GM19239 (cell line): ENCODE measurements around the gene OMA1.
"Not testable (repeated sequence)": the region's sequence is repeated elsewhere in the genome, so short reads cannot be mapped to it uniquely, and the experiment has no call there.

Experiments used
- DNase-seq: peaks from one replicate; pipeline ENCODE4 v3.0.0; 2011; ENCODE audit warnings: low spot score; ENCODE audit not compliant: insufficient read length
- FAIRE-seq: peaks from 2 replicates; lab custom pipeline; 2011; peaks lifted over from hg19 to GRCh38; lab: Jason Lieb, UNC

OMA1 gene

DNA sequence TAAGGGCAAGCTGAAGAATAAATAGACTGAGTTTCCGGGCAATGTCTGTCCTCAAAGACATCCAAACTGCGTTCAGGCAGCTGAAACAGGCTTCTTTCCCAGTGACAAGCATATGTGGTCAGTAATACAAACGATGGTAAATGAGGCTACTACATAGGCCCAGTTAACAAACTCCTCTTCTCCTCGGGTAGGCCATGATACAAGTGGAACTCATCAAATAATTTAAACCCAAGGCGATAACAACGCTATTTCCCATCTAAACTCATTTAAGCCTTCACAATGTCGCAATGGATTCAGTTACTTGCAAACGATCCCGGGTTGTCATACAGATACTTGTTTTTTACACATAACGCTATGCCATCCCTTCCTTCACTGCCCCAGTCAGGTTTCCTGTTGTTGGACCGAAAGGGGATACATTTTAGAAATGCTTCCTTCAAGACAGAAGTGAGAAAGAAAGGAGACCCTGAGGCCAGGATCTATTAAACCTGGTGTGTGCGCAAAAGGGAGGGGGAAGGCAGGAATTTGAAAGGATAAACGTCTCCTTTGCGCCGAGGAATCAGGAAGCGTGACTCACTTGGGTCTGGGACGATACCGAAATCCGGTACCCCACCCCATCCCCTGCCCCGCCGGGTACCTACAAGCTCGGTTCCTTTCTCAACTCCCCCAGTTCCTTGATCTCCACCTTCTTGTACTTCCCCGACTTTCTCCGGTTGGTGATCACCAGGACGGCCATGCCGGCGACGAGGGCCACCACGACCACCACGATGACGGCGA lies 29.2 kb upstream of the OMA1 start:
- DNase-seq = no peak
- no peak for FAIRE-seq

DNA sequence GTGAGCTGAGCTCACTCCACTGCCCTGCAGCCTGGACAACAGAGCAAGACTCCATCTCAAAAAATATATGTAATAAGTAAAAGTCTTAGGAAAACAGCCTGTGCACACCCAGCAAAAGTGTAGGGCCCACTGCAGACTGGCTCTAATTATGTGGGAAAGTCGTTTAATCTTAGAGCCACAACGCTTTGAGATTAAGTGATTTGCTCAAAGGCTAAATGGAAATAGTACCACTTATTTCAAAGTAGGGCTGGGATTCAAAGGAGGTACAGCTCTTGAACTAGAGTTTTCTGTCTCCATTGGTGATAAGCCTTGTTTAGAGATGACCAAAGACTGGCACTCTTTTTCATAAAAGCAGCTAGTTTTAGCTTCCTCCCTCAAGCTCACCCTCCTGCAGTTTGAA lies 28.3 kb upstream of the OMA1 start:
- FAIRE-seq (no peak), DNase-seq (no peak)

DNA sequence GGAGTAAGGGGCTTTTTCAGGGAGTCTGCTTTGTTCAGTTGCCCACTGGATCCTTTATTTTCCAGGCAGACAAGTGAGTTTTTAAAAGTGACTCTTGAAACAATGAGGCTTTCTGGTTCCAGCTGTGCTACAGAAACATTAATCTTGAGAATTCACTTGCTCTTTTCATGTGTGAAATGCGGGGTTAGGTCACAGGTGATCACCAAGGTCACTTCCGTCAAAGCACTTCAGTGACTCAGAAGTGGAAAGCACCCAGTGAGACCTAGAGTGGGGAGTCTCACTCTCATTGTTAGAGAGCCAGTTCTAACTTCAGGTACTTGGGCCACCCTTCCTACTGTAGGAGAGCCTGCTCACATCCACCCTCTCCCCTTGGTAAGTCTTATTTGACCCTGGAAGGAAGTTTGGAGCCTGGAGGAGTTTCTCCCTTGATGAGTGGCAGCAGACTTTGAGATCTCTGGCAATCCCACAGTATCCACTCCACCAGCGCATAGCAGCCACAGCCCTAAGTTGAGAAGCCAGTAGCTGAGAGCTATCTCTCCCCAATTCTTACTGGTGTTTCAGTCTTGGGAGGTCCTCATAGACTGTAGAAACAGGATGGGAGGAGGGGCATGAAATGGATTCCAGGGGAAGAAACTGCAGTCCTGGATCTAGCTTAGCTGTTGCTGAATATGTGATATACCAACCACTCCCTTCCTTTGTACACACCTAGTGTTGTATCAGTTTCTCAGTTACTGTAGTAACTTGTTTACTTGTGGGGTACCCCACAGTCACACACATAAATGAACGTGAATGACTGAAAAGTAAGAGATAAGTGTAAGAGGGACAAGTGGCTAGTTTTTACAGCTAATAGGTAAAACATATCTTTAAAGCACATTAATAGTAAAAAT lies 27.4 kb upstream of the OMA1 start:
- FAIRE-seq = peak; percentile 99
- DNase-seq = peak; percentile 61

DNA sequence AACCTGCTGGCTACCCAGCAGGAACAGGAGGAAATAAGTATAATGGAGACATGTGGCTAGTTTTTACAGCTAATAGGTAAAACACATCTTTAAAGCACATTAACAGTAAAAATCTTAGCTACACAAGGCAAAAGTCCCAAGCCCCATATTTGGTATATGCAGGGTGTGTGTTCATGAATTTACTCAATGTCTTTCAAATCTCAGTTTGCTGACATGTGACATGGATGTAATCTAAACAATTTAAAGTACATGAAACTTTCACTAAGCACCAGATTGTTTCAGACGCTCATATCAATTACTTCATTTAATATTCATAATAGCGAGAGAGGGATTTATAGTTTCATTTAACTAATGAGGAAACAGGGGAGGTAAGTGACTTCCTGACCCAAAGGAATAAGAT lies 26.6 kb upstream of the OMA1 start:
- DNase-seq = no peak
- no peak for FAIRE-seq

DNA sequence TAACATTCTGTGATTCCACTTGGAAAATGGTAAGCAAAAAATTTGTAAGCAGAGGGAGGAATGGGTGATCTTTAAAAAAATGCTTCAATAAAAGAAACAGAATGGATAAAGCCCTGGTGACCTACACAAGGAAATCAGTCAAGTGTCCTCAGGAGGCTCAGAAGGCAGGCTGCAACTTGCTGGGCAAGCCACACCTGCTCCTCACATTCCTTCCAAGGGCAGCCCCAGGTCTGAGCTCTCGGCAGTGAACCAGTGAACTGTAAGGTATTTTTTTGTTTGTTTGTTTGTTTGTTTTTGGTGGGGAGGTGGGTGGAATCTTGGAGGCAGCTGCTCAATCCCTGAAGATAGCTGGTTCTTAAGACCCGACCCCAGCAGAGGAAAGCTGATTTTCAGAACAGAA lies 26.2 kb upstream of the OMA1 start:
- no peak for FAIRE-seq
- DNase-seq = no peak

DNA sequence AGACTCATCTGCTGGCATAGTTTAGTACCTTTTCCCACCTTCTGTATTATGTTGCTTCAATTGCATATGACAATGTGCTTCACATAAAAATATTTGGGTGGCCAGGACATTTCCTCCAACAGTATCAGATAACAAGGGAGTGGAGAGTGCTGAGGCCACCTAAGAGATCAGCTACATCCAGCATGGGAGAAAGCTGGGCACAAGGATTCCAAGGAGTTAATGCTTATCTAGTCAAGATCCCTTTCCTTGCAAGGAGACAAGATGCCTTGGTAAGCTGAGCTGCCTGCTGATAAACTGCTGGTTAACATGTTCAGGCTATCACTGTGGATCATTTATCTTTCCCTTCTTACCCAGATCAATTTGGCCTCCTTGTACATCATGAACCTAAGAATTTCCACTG lies 25.1 kb upstream of the OMA1 start:
- FAIRE-seq (no peak), DNase-seq (no peak)

DNA sequence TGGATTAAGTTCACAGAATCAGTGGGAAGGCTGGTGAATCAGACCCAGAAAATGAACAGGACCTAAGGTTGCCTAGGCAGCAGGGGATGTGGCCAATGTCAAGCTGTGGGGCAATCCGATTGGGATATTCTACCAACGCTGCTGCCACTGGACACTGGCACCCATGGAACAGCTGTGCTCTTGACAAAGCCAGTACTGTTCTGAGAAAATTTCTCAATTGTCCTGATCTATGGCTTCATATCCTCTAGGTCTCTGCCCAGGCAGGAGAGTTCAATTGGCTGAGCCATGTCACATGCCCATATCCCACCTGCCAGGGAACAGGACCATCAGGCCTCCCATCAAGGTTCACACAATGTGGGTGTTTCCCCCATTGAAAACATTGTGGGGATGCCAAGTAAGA lies 24.3 kb upstream of the OMA1 start:
- DNase-seq = no peak
- FAIRE-seq = no peak

DNA sequence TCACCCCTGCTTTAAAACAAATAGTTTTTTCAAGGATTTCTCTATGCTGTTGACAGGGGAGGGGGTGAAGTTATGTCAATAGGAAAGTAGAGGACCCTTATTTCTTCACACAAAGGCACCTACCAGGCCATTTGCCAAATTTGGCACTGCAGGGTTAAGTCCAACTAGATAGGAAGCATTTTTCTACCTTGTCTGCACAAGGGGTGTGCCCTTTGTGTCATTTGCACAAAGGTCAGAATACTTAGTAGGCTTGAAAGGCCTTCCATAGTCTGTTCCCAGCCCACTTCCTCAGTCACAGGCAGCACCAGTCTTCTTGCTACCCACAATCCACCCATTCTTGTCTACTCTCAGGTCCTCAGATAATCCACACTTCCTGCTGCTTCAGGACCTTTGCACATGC lies 23.6 kb upstream of the OMA1 start:
- no peak for DNase-seq
- no peak for FAIRE-seq

DNA sequence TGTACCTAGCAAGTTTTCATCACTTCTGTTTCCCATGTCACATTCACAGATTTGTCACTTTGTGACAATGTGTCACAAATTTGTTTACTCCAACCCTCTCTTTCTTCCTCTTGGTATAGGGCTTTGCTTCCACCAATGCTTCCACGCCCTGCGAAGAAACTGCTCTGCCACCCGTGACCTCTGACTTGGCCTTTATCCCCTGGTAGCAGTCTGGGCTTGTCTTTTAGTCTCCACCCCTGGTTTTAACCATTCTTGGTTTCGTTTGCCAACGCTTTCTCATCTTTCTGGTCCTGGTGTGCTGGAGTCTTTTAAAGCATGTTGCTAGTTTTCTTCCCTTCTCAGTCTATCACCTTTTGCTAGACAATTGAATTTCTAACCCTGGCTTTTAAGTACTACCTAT lies 22.4 kb upstream of the OMA1 start:
- no peak for FAIRE-seq
- DNase-seq = no peak

DNA sequence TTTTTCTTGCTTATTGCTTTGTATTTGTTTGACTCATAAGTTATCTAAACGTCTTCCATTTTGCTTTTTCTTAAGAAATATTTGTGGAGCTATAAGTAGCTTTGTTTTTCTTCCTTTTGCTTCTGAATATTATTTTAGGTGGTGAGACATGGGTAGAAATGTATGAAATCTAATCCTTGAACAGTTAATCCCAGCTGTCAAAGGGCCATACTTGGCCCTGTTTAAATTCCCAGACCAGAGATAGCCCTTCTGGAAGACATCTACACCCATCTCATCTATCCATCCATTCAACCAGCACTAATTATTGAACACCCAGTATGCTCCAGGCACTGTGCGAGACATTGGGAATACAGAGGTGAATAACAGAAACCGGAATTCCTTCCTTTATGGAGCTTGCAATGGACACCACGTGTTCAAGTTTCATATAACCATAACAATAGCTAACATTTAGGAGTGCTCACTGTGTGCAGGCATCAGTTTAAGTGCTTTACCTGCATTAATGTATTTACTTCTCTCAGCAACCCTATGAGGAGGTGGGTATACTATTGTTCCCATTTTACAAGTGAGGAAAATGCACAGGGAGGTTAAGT lies 21.8 kb upstream of the OMA1 start:
- FAIRE-seq = no peak
- no peak for DNase-seq

DNA sequence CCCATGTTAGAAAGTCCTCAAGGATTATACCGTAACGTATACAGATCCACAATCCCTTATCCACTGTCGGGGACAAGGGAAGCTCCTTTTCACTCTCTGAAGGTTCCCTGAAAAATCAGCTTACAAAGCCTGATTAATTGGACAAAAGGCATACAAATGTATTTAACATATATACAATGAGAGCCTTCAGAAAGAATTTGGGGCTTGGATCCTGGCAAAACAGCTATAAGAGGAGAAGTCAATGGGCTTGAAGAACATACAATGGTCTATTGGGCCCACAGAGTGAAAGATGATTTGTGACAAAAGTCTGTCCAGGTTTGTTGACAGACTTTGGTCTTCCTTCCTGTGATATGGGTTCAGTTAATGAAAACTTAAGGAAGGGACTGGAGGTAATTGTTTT lies 19.8 kb upstream of the OMA1 start:
- no peak for FAIRE-seq
- no peak for DNase-seq

DNA sequence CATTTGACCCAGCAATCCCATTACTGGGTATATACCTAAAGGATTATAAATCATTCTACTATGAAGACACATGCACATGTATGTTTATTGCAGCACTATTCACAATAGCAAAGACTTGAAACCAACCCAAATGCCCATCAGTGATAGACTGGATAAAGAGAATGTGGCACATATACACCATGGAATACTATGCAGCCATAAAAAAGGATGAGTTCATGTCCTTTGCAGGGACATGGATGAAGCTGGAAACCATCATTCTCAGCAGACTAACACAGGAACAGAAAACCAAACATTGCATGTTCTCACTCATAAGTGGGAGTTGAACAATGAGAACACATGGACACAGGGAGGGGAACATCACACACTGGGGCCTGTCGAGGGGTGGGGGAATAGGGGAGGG lies 17.2 kb upstream of the OMA1 start:
- FAIRE-seq = not testable (repeated sequence)

DNA sequence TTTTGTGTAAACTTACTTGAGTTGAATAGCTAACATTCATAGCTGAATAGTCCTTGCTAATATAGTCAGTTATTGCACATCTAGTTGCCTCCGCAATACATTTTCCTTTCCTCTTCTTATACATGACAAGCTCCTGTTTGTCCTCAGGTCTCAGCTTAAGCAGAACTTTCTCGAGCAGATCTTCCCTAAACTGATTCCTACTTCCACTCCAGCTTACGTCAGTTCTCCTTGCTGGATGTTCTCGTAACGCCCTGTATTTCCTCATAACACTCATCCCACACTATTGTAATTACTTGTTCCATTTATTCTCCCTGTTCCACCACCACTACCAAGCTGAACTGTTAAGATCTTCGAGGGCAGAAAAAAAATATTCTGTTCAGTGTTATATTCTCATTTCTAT lies 15.1 kb upstream of the OMA1 start:
- FAIRE-seq (no peak), DNase-seq (no peak)

More for the DNA sequence above, 17.2 kb upstream of the OMA1 start:
- DNase-seq = not testable (repeated sequence)

DNA sequence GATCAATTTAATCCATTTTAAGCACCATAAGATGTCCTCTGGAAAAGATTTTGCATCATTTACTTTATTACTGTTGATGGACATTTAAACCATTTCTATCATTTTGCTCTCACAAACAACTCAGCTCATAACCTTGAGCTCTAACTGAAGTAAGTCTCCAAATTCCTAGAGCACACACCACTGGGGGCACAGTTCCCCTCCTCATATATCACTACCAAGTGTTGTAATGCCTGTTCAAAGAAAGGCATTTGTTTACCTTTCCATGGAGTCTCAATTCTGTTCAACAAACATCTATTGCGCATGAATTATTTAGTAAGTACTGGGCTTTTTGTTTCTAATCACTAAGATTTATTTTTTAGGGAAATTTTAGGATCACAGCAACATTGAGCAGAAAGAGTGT lies 8.9 kb upstream of the OMA1 start:
- FAIRE-seq (no peak), DNase-seq (no peak)

DNA sequence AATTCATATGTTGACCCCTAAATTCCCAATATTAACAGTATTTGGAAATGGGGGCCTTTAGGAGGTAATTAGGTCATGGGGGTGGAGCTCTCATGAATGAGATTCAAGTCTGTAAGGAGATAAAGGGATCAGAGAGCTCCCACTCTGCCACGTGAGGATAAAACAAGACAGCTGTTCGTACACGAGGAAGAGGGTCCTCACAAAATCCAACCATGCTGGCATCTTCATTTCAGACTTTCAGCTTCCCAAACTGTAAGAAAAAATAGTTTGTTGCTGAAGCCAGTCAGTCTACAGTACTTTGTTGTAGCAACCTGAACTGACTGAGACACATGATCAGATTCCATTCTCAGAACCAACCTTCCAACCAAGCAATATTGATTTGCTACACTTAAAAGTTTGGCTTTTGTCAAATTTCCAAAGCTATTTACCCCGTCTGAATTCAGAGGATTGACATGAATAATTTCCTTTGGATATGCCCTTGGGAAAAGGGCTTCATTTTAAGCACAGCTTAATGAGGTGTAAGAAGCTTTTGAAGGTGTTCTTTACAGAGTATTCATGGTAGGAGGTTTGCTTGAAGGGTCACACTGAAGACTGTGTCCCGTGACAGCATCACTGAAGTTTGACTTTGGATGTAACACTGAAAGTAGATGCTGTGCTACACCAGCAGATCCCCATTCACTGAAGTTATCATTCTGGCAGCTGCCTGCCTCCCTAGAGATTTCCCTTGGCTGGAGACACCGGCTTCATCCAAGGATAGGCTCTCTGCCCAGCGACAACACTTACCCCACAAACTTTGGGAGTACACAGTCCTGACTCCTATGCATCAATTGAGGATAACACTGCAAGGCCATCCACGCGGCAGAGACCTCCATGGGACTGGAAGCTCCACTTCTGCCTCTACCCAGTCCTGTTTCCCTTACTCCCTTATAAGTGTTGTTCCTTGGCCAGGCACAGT lies 4.9 kb upstream of the OMA1 start:
- no peak for FAIRE-seq
- no peak for DNase-seq

DNA sequence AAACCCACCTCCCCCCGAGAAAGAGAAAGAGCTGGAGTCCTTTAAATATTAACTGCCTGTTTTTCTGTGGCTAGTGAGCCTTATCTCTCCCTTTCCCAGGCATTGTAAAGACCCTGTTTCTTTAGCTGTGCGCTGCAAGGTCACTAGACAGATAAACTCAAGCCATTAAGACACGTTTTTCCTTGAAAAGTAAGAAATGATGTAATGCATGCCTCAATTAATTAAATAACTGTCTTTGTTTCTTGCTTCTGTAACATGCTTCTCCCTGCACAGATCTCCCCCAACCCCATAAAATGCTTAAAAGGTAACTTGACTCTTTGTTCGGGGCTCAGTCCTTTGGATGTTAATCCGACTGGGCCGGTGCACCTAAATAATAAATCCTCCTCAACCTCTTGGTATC lies 2.8 kb upstream of the OMA1 start:
- DNase-seq, FAIRE-seq: not testable (repeated sequence)

DNA sequence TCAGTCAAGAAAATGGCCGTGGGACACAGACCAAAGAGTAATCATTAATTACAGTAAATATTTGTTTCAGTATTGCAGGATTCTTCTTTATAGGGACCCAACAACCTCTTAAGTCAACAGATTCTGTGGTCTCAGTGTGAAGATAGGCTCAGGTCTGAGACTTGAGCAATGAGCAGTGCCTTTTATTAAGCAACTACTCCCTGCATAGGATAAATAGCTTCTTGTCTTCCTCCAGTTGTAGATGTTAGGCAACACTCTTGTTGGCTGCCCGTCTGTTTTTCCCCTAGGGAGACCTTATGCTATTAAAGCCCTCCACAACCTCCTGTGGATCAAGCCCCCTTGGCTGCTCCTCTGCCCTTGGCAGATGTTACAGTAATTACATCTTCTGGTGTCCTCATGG lies 1.8 kb upstream of the OMA1 start:
- FAIRE-seq = no peak

DNA sequence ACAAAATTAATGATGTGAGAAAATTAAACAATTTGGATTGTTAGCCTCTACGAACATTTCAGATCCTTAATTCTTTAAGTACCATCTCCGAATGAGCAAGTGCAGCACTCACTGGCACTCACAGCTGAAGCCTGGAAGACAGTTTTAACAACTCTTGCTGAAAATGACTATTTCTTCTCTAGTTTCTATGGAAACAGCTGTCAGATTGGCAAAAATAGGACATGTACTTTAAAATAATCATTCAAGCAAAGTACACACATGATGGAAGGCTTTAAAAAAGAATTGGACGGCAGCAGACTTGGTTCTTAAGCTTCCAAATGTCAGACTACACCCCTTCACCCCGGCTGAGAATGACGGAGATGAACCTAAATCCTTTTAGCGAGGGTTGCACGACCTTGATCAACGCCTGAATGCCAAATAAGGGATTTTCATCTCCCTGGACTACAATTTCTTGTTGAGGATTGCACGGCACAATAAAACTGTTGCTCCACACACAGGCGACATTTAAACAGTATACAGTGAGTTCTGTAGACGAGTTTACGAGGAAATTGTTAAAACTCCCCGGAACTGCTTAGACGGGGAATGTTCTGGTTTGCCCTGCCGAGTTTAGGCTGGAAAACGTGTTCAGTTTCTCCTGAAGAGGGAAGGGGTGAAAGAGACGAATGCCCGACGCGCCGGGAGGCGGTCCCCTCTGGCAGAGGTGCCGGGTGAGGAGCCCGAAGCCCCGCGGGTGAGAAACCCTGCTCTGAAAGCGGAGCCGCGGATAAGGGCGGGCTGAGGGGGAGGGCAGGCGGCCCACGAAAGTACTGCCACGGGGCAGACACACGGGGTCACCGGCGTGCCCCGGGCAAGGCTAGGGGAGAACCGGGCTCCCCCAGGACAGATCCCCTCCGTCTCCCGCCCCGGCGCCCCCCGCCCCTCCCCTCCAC lies 671 bp downstream of the OMA1 start:
- DNase-seq = peak; percentile 10
- FAIRE-seq = peak; percentile 78

More for the DNA sequence above, 1.8 kb upstream of the OMA1 start:
- no peak for DNase-seq

DNA sequence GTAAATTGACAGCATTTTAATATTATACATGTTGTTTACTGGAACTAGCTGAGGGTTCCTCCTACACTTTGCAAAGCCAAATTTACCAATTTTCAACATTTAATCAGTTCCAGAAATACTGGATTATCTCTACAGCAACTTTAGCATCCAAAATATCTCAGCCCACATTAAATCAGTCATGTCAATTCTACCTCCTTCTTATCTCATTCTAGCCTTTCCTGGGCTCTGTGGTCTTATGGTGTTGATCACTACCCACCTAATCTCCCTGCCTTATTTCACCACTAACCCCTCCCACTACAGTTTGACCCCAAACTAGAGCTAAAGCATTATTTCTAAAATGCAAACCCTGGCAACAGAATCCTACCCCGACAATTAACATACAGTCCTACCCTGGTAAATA lies 3.3 kb downstream of the OMA1 start:
- FAIRE-seq (no peak), DNase-seq (no peak)
